Colonic mucosa (tissue), 4 donors: ENCODE data around the gene KCNH2. TPM values are rescaled to one million over a fixed set of nuclear protein-coding genes. Genes with fewer than 3 reads are reported as not detected.
"Not testable (repeated sequence)": the region's sequence is repeated elsewhere in the genome, so short reads cannot be mapped to it uniquely, and the experiment has no call there.

Experiments used
- DNase-seq: peaks from one replicate; pipeline ENCODE4 v3.0.0-alpha.2; 2020
- H3K27ac ChIP-seq: fragments of 200-600 bp; one replicate; pipeline ENCODE4 v1.8.0; 2021
- H3K27me3 ChIP-seq: fragments of 200-600 bp; one replicate; pipeline ENCODE4 v1.8.0; 2021
- H3K36me3 ChIP-seq: fragments of 200-600 bp; one replicate; pipeline ENCODE4 v1.8.0; 2021
- H3K4me1 ChIP-seq: fragments of 200-600 bp; one replicate; pipeline ENCODE4 v1.8.0; 2021; ENCODE audit warnings: mild to moderate bottlenecking
- H3K4me3 ChIP-seq: fragments of 200-600 bp; one replicate; pipeline ENCODE4 v1.8.0; 2021
- H3K9ac ChIP-seq, 2 donors: one replicate each; pipeline ENCODE4 v1.7.0; 2013; ENCODE audit warnings: control low read depth in 2 of 2, low read depth in 2 of 2, low read length in 2 of 2
- H3K9me3 ChIP-seq: fragments of 200-600 bp; one replicate; pipeline ENCODE4 v1.8.0; 2021
- CTCF ChIP-seq: fragments of 200-600 bp; IDR thresholded peaks from one replicate; pipeline ENCODE4 v1.8.0; 2022; ENCODE audit warnings: antibody characterized with exemption, mild to moderate bottlenecking
- intact Hi-C: fragments of 100-400 bp; cut with DNase I; formaldehyde crosslinking; loops from one replicate; pipeline ENCODE4 v1.14.1; 2022
- total RNA-seq, 2 donors: library from RNA; stranded (reverse); fragmentation: NEBNext Ultra II Directional in 1 of 2; extraction: Animal tissue kit (Norgen Biotek cat#: 25700) in 1 of 2; gene quantifications; one replicate each; pipeline ENCODE4 v1.2.1, GENCODE V29; 2021
- donor health status: healthy.
- donor health status: DM: no; HTN: no; CAD: no.
- donor health status: DM: no; HTN: no; CAD: no.

KCNH2 gene
- total RNA-seq, 2 donors from 2014 or later = 3.3 to 8.8 TPM

GRCh38 chr7:151013356-151013732 lies 35.2 kb upstream of the KCNH2 start:
- Histone ChIP-seq H3K9ac (no peak overlapping the region), H3K9me3 (no peaks in the 10 kb centered on the region), H3K27me3 (peaks cover 1% of the 10 kb centered on the region), H3K36me3 (no peaks in the 10 kb centered on the region), H3K27ac (no peak overlapping the region), H3K4me3 (peak overlapping the region; percentile 12), H3K4me1 (no peaks in the 10 kb centered on the region)
- intact Hi-C loops = no loop called here
- TF ChIP-seq CTCF = no peak
- peak; percentile 36 for DNase-seq

GRCh38 chr7:151012911-151013347 lies 34.8 kb upstream of the KCNH2 start:
- Histone ChIP-seq H3K36me3 (no peaks in the 10 kb centered on the region), H3K27ac (peak overlapping the region; percentile 53), H3K4me3 (no peak overlapping the region), H3K9me3 (no peaks in the 10 kb centered on the region), H3K9ac (no peak overlapping the region), H3K4me1 (no peaks in the 10 kb centered on the region), H3K27me3 (no peaks in the 10 kb centered on the region)
- TF ChIP-seq CTCF = no peak
- intact Hi-C loops = no loop called here
- no peak for DNase-seq

- peak; percentile 78 for DNase-seq
- no peaks in the 10 kb centered on the region for H3K4me1 ChIP-seq
- TF ChIP-seq CTCF = no peak
- no peak overlapping the region for H3K4me3 ChIP-seq
- intact Hi-C loops = no loop called here
- no peaks in the 10 kb centered on the region for H3K36me3 ChIP-seq
- H3K27me3 ChIP-seq = no peaks in the 10 kb centered on the region
- H3K9ac ChIP-seq = no peak overlapping the region
- peak overlapping the region; percentile 53 for H3K27ac ChIP-seq
- H3K9me3 ChIP-seq = no peaks in the 10 kb centered on the region
These were observed 34.0 kb upstream of the KCNH2 start for GRCh38 chr7:151012031-151012692.

- intact Hi-C loops, H3K9me3 ChIP-seq, H3K4me1 ChIP-seq, H3K4me3 ChIP-seq, H3K9ac ChIP-seq, DNase-seq, H3K27me3 ChIP-seq, H3K36me3 ChIP-seq: not testable (repeated sequence)
- peak overlapping the region; percentile 53 for H3K27ac ChIP-seq
These were observed 33.5 kb upstream of the KCNH2 start for GRCh38 chr7:151011616-151012015.

GRCh38 chr7:151011097-151011409 lies 32.9 kb upstream of the KCNH2 start:
- Histone ChIP-seq H3K4me3 (no peak overlapping the region), H3K9me3 (no peaks in the 10 kb centered on the region), H3K27me3 (no peaks in the 10 kb centered on the region), H3K4me1 (no peaks in the 10 kb centered on the region), H3K27ac (no peak overlapping the region), H3K9ac (no peak overlapping the region), H3K36me3 (no peaks in the 10 kb centered on the region)
- intact Hi-C loops = no loop called here
- no peak for DNase-seq
- no peak for TF ChIP-seq CTCF

GRCh38 chr7:151010307-151011096 lies 32.4 kb upstream of the KCNH2 start:
- Histone ChIP-seq H3K27ac (no peak overlapping the region), H3K9me3 (no peaks in the 10 kb centered on the region), H3K4me3 (no peak overlapping the region)

More at GRCh38 chr7:151010307-151011096, 32.4 kb upstream of the KCNH2 start:
- no peaks in the 10 kb centered on the region for H3K36me3 ChIP-seq
- H3K4me1 ChIP-seq = no peaks in the 10 kb centered on the region
- no peak overlapping the region for H3K9ac ChIP-seq
- DNase-seq = no peak
- H3K27me3 ChIP-seq = no peaks in the 10 kb centered on the region
- intact Hi-C loops = no loop called here
- TF ChIP-seq CTCF = no peak
